HCT116 (cell line): Measurements from ENCODE around the gene INTU. TPM values are rescaled to one million over a fixed set of nuclear protein-coding genes. Genes with fewer than 3 reads are reported as not detected.

Experiments
- ATAC-seq: fragments of 200-7000 bp; cut with Tn5 transposase; 2 replicates; pipeline ENCODE4 v1.9.1; 2020; ENCODE audit warnings: mild to moderate bottlenecking, moderate library complexity
- BruUV-seq: library from RNA; stranded (reverse); fragments of 400-500 nt; replicated peaks from 2 replicates; lab custom pipeline; 2021; lab: Mats Ljungman, UMichigan
- CTCF ChIA-PET: fragments of 300-600 bp; sonication (Branson Sonifier 250); formaldehyde crosslinking; loops from one replicate; lab custom pipeline; 2021; ENCODE audit warnings: antibody characterized with exemption; lab: Charles Lee
- POLR2A ChIA-PET: fragments of 300-600, 350-600 bp; sonication (Branson Sonifier 250); formaldehyde crosslinking; loops from one replicate; lab custom pipeline; 2021; ENCODE audit warnings: antibody characterized with exemption; lab: Charles Lee
- RAD21 ChIA-PET, 2 experiments: fragments of 300-600 bp; sonication (Branson Sonifier 250); formaldehyde crosslinking; loops; one replicate each; lab custom pipeline; 2023; ENCODE audit warnings: low total read pairs in 2 of 2; ENCODE audit not compliant: uncharacterized antibody in 2 of 2, unreplicated experiment in 2 of 2, low non-redundant PET in 1 of 2; lab: Charles Lee
- DNase-seq: peaks from one replicate; pipeline ENCODE4 v3.0.0-alpha.2; 2010; ENCODE audit warnings: low read depth, low spot score
- H2AFZ ChIP-seq: fragments of 200-600 bp; shearing (Covaris generic), sonication (generic); 2 replicates; pipeline ENCODE4 v1.6.1; 2017; ENCODE audit warnings: low read depth, mixed run types, mixed read lengths, antibody characterized with exemption, low read length; ENCODE audit not compliant: poor library complexity, severe bottlenecking
- H3K27ac ChIP-seq: 2 replicates; pipeline ENCODE4 v1.5.1; 2012; ENCODE audit warnings: low read depth, low read length
- H3K27me3 ChIP-seq: fragments of 200-600 bp; sonication (generic); 2 replicates; pipeline ENCODE4 v1.6.1; 2016; ENCODE audit warnings: mixed run types, low read length, mixed read lengths; ENCODE audit not compliant: insufficient read depth
- H3K36me3 ChIP-seq, 2 experiments: fragments of 200-500 bp in 1 of 2; fragments of 200-600 bp in 1 of 2; sonication (Bioruptor generic) in 1 of 2; sonication (generic) in 1 of 2; 2 replicates each; pipeline versions ENCODE4 v1.5.1 to v1.6.1; 2014 to 2016; ENCODE audit warnings: low read length in 2 of 2, inconsistent platforms in 1 of 2, mixed read lengths in 1 of 2, mixed run types in 1 of 2; ENCODE audit not compliant: insufficient read depth in 2 of 2, control insufficient read depth in 1 of 2
- H3K4me1 ChIP-seq, 2 experiments: fragments of 200-600 bp in 1 of 2; sonication (generic) in 1 of 2; 2 replicates each; pipeline versions ENCODE4 v1.5.1 to v1.6.1; 2012 to 2017; ENCODE audit warnings: low read length in 2 of 2, inconsistent platforms in 1 of 2, mild to moderate bottlenecking in 1 of 2, mixed read lengths in 1 of 2, mixed run types in 1 of 2, moderate library complexity in 1 of 2; ENCODE audit not compliant: insufficient read depth in 2 of 2, control insufficient read depth in 1 of 2
- H3K4me2 ChIP-seq: fragments of 200-600 bp; sonication (generic); 2 replicates; pipeline ENCODE4 v1.6.1; 2017; ENCODE audit warnings: mixed run types, low read length, mixed read lengths
- H3K4me3 ChIP-seq, 2 experiments: fragments of 200-600 bp in 1 of 2; sonication (generic) in 1 of 2; replicated peaks in 1 of 2; 2 replicates each; pipeline ENCODE4 v1.5.1; 2011 to 2016; ENCODE audit warnings: low read length in 2 of 2, control low read depth in 1 of 2, low read depth in 1 of 2, mild to moderate bottlenecking in 1 of 2, mixed read lengths in 1 of 2, mixed run types in 1 of 2
- H3K79me2 ChIP-seq: fragments of 200-600 bp; sonication (generic); 2 replicates; pipeline ENCODE4 v1.6.1; 2017; ENCODE audit warnings: mild to moderate bottlenecking, mixed run types, low read length, moderate library complexity, mixed read lengths; ENCODE audit not compliant: insufficient read depth
- H3K9ac ChIP-seq: fragments of 200-600 bp; sonication (generic); 2 replicates; pipeline ENCODE4 v1.6.1; 2016; ENCODE audit warnings: low read length, mixed read lengths
- H3K9me2 ChIP-seq: fragments of 200-600 bp; sonication (generic), shearing (Covaris generic); 2 replicates; pipeline ENCODE4 v1.6.1; 2017; ENCODE audit warnings: mixed run types, mild to moderate bottlenecking, moderate library complexity; ENCODE audit not compliant: insufficient read depth
- H3K9me3 ChIP-seq, 2 experiments: fragments of 200-500 bp in 1 of 2; fragments of 200-600 bp in 1 of 2; sonication (Bioruptor generic) in 1 of 2; sonication (generic) in 1 of 2; 2 replicates each; pipeline ENCODE4 v1.6.1; 2014 to 2017; ENCODE audit warnings: low read length in 2 of 2, mixed read lengths in 2 of 2, inconsistent platforms in 1 of 2, low read depth in 1 of 2, mild to moderate bottlenecking in 1 of 2, mixed run types in 1 of 2, moderate library complexity in 1 of 2; ENCODE audit not compliant: control insufficient read depth in 1 of 2, insufficient read depth in 1 of 2
- H4K20me1 ChIP-seq: fragments of 200-600 bp; sonication (generic), shearing (Covaris generic); 2 replicates; pipeline ENCODE4 v1.6.1; 2017; ENCODE audit warnings: mixed run types, mild to moderate bottlenecking, moderate library complexity; ENCODE audit not compliant: insufficient read depth
- CBX3 ChIP-seq: IDR thresholded peaks from 2 replicates; pipeline ENCODE4 v1.6.1; 2012; ENCODE audit warnings: low read depth
- CEBPB ChIP-seq: IDR thresholded peaks from 2 replicates; pipeline ENCODE4 v1.6.1; 2012; ENCODE audit warnings: low read depth
- EZH2 ChIP-seq: fragments of 200-600 bp; sonication (generic); IDR thresholded peaks from 2 replicates; pipeline ENCODE4 v1.6.1; 2017; ENCODE audit warnings: antibody characterized with exemption, mixed run types
- FOSL1 ChIP-seq: IDR thresholded peaks from 2 replicates; pipeline ENCODE4 v1.6.1; 2012; ENCODE audit warnings: low read depth
- YY1 ChIP-seq: IDR thresholded peaks from 2 replicates; pipeline ENCODE4 v1.6.1; 2011; ENCODE audit warnings: low read length, low read depth, moderate library complexity, mild to moderate bottlenecking; ENCODE audit not compliant: insufficient replicate concordance; ENCODE audit errors: extremely low read depth
- ZNF274 ChIP-seq: fragments of 200-500 bp; sonication (Bioruptor generic); IDR thresholded peaks from 2 replicates; pipeline ENCODE4 v1.6.1; 2014; ENCODE audit warnings: mild to moderate bottlenecking, low read depth, low read length, inconsistent platforms
- intact Hi-C: fragments of 100-400 bp; cut with micrococcal nuclease; formaldehyde crosslinking; loops from 2 replicates; pipeline ENCODE4 v1.10.0; 2022
- total RNA-seq: library from RNA; stranded (reverse); gene quantifications from one replicate; pipeline ENCODE4 v1.2.1, GENCODE V29; 2021; ENCODE audit not compliant: unreplicated experiment
- TF ChIP-seq, protein P1 (sequence below): IDR thresholded peaks from 2 replicates; pipeline ENCODE4 v1.6.1; 2012; ENCODE audit warnings: low read depth
- TF ChIP-seq, protein P2 (sequence below): IDR thresholded peaks from 2 replicates; pipeline ENCODE4 v1.6.1; 2012

The INTU gene
- total RNA-seq, 1 experiment from 2014 or later, result 12.0 TPM

GRCh38 chr4:127623797-127624083 is 9.0 kb upstream of the INTU start:
- Histone ChIP-seq H3K9me2 (no peaks in the 10 kb centered on the region), H3K4me3 (no peak overlapping the region)
- CTCF ChIA-PET, result no interaction called here
- POLR2A ChIA-PET, result no interaction called here
- TF ChIP-seq, protein P1, sequence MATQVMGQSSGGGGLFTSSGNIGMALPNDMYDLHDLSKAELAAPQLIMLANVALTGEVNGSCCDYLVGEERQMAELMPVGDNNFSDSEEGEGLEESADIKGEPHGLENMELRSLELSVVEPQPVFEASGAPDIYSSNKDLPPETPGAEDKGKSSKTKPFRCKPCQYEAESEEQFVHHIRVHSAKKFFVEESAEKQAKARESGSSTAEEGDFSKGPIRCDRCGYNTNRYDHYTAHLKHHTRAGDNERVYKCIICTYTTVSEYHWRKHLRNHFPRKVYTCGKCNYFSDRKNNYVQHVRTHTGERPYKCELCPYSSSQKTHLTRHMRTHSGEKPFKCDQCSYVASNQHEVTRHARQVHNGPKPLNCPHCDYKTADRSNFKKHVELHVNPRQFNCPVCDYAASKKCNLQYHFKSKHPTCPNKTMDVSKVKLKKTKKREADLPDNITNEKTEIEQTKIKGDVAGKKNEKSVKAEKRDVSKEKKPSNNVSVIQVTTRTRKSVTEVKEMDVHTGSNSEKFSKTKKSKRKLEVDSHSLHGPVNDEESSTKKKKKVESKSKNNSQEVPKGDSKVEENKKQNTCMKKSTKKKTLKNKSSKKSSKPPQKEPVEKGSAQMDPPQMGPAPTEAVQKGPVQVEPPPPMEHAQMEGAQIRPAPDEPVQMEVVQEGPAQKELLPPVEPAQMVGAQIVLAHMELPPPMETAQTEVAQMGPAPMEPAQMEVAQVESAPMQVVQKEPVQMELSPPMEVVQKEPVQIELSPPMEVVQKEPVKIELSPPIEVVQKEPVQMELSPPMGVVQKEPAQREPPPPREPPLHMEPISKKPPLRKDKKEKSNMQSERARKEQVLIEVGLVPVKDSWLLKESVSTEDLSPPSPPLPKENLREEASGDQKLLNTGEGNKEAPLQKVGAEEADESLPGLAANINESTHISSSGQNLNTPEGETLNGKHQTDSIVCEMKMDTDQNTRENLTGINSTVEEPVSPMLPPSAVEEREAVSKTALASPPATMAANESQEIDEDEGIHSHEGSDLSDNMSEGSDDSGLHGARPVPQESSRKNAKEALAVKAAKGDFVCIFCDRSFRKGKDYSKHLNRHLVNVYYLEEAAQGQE, result no peak
- TF ChIP-seq FOSL1 (no peak), CBX3 (no peak), YY1 (no peak), EZH2 (no peak), CEBPB (no peak), ZNF274 (no peak)
- TF ChIP-seq, protein P2, sequence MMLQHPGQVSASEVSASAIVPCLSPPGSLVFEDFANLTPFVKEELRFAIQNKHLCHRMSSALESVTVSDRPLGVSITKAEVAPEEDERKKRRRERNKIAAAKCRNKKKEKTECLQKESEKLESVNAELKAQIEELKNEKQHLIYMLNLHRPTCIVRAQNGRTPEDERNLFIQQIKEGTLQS, result no peak
- TF ChIP-seq, all 23 proteins: peak for 0
- Histone ChIP-seq H3K9ac (no peak overlapping the region), H3K9me3 (no peaks in the 10 kb centered on the region), H3K27me3 (no peaks in the 10 kb centered on the region), H3K79me2 (no peaks in the 10 kb centered on the region), H3K27ac (no peak overlapping the region), H3K4me1 (no peaks in the 10 kb centered on the region), H3K36me3 (no peaks in the 10 kb centered on the region), H3K4me2 (no peak overlapping the region), H2AFZ (no peak overlapping the region), H4K20me1 (no peaks in the 10 kb centered on the region)
- no peak for ATAC-seq
- intact Hi-C loops, result no loop called here
- BruUV-seq, result no TSS peak
- no peak for DNase-seq
- RAD21 ChIA-PET, result no interaction called here
